OCI-LY1 (cell line): Measurements from ENCODE around the gene ASCL1.

ENCODE experiments used
- EZH2 ChIP-seq: fragments of 200-600 bp; sonication (generic), shearing (Covaris generic); IDR thresholded peaks from 2 replicates; pipeline ENCODE4 v1.8.0; 2017; ENCODE audit warnings: borderline replicate concordance, mixed run types, mild to moderate bottlenecking, antibody characterized with exemption, low read length, moderate library complexity, mixed read lengths
- TF ChIP-seq, protein P1 (sequence below): fragments of 200-600 bp; sonication (generic), shearing (Covaris generic); IDR thresholded peaks from 2 replicates; pipeline ENCODE4 v1.5.1; 2017; ENCODE audit warnings: mild to moderate bottlenecking, antibody characterized with exemption, low read length, moderate library complexity, mixed read lengths

DNA sequence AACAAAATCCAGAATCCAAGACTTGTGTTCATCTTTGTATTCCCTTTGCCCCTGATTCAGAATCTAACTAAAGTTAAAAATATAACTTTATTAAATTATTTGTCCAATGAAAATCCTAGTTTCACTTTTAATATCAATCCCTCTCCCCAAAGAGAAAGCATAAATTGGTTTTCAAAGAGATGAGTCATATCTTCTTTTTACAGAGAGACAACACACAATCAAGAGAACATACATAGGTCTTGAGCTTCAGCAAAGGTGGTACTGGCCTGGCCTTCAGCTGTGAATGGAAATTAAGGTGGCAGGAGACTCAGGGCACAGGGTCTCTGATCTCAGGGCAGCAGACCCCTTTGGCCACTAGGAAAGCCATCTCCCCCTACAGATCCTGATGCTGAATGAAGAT lies 4.3 kb upstream of the ASCL1 start:
- TF ChIP-seq, protein P1, sequence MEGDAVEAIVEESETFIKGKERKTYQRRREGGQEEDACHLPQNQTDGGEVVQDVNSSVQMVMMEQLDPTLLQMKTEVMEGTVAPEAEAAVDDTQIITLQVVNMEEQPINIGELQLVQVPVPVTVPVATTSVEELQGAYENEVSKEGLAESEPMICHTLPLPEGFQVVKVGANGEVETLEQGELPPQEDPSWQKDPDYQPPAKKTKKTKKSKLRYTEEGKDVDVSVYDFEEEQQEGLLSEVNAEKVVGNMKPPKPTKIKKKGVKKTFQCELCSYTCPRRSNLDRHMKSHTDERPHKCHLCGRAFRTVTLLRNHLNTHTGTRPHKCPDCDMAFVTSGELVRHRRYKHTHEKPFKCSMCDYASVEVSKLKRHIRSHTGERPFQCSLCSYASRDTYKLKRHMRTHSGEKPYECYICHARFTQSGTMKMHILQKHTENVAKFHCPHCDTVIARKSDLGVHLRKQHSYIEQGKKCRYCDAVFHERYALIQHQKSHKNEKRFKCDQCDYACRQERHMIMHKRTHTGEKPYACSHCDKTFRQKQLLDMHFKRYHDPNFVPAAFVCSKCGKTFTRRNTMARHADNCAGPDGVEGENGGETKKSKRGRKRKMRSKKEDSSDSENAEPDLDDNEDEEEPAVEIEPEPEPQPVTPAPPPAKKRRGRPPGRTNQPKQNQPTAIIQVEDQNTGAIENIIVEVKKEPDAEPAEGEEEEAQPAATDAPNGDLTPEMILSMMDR: no peak
- TF ChIP-seq EZH2: no peak
